ENCODE data around the gene GLCCI1. TPM values are rescaled to one million over a fixed set of nuclear protein-coding genes. Genes with fewer than 3 reads are reported as not detected.
"Not testable (repeated sequence)": the region's sequence is repeated elsewhere in the genome, so short reads cannot be mapped to it uniquely, and the experiment has no call there.

The GLCCI1 gene
- polyA plus RNA-seq, 2 of the 4 experiments (the other 2 are of a cell fraction) = 1.2 to 2.8 TPM

DNA sequence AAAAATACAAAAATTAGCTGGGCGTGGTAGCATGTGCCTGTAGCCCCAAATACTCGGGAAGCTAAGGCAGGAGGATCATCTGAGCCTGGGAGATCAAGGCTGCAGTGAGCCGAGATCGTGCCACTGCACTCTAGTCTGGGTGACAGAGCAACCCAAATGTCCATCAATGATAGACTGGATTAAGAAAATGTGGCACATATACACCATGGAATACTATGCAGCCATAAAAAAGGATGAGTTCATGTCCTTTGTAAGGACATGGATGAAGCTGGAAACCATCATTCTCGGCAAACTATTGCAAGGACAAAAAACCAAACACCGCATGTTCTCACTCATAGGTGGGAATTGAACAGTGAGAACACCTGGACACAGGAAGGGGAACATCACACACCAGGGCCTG, 26.8 kb downstream of the GLCCI1 start:
- POLR2A ChIA-PET; ATAC-seq; DNase-seq (ENCODE audit: low read depth in 1 of 2, low spot score in 1 of 2); H3K27ac ChIP-seq; CTCF ChIA-PET; H3K4me1 ChIP-seq; FAIRE-seq; H3K4me2 ChIP-seq; H3K4me3 ChIP-seq: not testable (repeated sequence)
- peaks cover 16% of the 10 kb centered on the region; the same call in 2 of the 3 replicates for H3K9me3 ChIP-seq
- WGBS (ENCODE audit: missing lambda C conversion rate) = 39% methylated on average over 6 of the region's 6 CpGs

DNA sequence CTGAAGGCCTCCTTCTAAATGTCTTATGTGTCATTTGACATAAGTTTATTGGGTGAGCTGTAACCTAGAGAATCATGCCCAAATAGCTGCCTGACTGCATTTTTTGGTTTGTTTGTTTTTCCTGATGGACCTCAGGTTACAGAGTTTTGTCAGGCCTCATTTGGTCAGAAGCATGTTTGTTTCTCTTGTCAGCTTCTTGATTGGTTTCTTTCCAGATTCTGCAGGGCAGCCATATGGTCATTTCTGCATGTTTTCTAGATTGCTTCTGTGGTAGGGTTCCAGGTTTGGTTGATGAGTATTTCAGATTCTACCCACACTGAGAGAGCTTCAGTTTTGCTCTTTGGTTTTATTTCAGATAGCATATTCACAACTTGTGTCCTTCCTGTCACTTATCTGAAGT, 28.0 kb downstream of the GLCCI1 start:
- H3K27ac ChIP-seq = no peak overlapping the region
- peaks cover 16% of the 10 kb centered on the region; the same call in 2 of the 3 replicates for H3K9me3 ChIP-seq
- no peak overlapping the region for H3K4me3 ChIP-seq
- no peak for DNase-seq (ENCODE audit: low read depth in 1 of 2, low spot score in 1 of 2)
- no peak for ATAC-seq
- TF ChIP-seq KDM1A (IDR thresholded peaks at IDR 0.05; ENCODE audit: low read depth) (no peak), FOSB (CRISPR knock-in tag; IDR thresholded peaks at IDR 0.05) (no peak), MYC (IDR thresholded peaks at IDR 0.05; ENCODE audit: borderline replicate concordance, low read length) (no peak), TP53 (CRISPR knock-in tag; IDR thresholded peaks at IDR 0.05) (no peak), CBX8 (IDR thresholded peaks at IDR 0.05) (no peak), EHF (CRISPR knock-in tag; IDR thresholded peaks at IDR 0.05) (no peak), TFCP2L1 (CRISPR knock-in tag; IDR thresholded peaks at IDR 0.05) (no peak), ZFP36 (IDR thresholded peaks at IDR 0.05; ENCODE audit: borderline replicate concordance, partially characterized antibody) (no peak), ZC3H11A (IDR thresholded peaks at IDR 0.05) (no peak)
- TF ChIP-seq, protein P1, sequence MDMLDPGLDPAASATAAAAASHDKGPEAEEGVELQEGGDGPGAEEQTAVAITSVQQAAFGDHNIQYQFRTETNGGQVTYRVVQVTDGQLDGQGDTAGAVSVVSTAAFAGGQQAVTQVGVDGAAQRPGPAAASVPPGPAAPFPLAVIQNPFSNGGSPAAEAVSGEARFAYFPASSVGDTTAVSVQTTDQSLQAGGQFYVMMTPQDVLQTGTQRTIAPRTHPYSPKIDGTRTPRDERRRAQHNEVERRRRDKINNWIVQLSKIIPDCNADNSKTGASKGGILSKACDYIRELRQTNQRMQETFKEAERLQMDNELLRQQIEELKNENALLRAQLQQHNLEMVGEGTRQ (IDR thresholded peaks at IDR 0.05) = no peak
- ChIA-PET CTCF (no interaction called here), POLR2A (no interaction called here)
- no peaks in the 10 kb centered on the region for H3K4me1 ChIP-seq
- H3K4me2 ChIP-seq = no peak overlapping the region
- FAIRE-seq = no peak

DNA sequence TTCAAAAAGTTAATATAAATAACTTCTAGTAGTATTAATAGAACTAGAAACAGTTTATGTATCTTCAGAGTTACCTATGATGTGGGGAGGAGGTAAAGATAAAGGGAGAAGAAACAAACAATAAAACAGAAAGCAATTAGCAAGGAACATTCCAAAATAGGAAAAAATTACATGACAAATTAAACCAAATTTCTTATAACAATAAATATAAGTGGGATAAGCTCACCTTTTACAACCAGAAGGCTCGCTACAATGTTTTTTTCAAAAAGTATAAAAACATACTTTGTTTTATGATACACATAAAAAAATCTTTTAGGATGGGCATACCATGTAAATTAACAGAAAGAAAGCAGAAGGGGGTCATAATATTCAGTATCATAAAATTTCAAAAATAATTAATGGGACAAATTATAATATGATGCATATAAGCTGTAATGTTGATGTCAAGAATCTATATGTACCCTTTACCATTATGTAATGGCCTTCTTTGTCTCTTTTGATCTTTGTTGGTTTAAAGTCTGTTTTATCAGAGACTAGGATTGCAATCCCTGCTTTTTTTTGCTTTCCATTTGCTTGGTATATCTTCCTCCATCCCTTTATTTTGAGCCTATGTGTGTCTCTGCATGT, 31.8 kb downstream of the GLCCI1 start:
- H3K4me2 ChIP-seq = no peak overlapping the region
- TF ChIP-seq FOSB (CRISPR knock-in tag; IDR thresholded peaks at IDR 0.05) (no peak), NFE2L2 (conservative IDR thresholded peaks at IDR 0.05; ENCODE audit: low read length) (no peak), EHMT2 (IDR thresholded peaks at IDR 0.05; ENCODE audit: low read depth) (no peak), ZFP36 (IDR thresholded peaks at IDR 0.05; ENCODE audit: borderline replicate concordance, partially characterized antibody) (no peak)
- ChIA-PET CTCF (no interaction called here), POLR2A (no interaction called here)
- H3K27ac ChIP-seq = no peak overlapping the region
- 41% methylated on average over 1 of the region's 1 CpG for WGBS (ENCODE audit: missing lambda C conversion rate)
- H3K4me1 ChIP-seq = no peaks in the 10 kb centered on the region
- DNase-seq (ENCODE audit: low read depth in 1 of 2, low spot score in 1 of 2) (no peak), FAIRE-seq (no peak), ATAC-seq (no peak)
- H3K4me3 ChIP-seq = no peak overlapping the region
- H3K9me3 ChIP-seq = no peaks in the 10 kb centered on the region

DNA sequence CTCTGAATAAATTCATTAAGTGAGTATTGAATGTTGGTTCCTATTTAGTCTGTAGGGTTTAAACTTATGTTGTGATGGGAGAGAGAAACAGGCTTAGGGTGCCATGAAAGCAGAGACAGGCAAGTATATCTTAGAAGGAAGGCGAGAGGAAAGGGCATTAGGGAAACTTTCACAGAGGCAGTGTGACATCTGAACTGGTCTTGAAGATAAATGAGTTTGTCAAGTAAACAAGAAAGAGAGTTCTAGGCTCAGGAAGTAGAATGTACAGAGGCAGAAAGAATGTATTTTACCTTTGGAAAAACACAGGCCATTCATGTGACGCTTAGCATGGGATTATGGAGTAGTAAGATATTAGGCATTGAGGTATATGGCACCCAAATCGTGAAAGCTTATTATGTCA, 34.5 kb downstream of the GLCCI1 start:
- Histone ChIP-seq H3K4me2 (no peak overlapping the region), H3K27ac (no peak overlapping the region), H3K4me3 (no peak overlapping the region), H3K9me3 (no peaks in the 10 kb centered on the region), H3K4me1 (no peaks in the 10 kb centered on the region)
- TF ChIP-seq RARB (CRISPR knock-in tag; IDR thresholded peaks at IDR 0.05) = no peak
- TF ChIP-seq PHF8 (IDR thresholded peaks at IDR 0.05; ENCODE audit: borderline replicate concordance, low read depth) = no peak
- TF ChIP-seq, protein P2, sequence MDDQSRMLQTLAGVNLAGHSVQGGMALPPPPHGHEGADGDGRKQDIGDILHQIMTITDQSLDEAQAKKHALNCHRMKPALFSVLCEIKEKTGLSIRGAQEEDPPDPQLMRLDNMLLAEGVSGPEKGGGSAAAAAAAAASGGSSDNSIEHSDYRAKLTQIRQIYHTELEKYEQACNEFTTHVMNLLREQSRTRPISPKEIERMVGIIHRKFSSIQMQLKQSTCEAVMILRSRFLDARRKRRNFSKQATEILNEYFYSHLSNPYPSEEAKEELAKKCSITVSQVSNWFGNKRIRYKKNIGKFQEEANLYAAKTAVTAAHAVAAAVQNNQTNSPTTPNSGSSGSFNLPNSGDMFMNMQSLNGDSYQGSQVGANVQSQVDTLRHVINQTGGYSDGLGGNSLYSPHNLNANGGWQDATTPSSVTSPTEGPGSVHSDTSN (IDR thresholded peaks at IDR 0.05) = no peak
- TF ChIP-seq, protein P3, sequence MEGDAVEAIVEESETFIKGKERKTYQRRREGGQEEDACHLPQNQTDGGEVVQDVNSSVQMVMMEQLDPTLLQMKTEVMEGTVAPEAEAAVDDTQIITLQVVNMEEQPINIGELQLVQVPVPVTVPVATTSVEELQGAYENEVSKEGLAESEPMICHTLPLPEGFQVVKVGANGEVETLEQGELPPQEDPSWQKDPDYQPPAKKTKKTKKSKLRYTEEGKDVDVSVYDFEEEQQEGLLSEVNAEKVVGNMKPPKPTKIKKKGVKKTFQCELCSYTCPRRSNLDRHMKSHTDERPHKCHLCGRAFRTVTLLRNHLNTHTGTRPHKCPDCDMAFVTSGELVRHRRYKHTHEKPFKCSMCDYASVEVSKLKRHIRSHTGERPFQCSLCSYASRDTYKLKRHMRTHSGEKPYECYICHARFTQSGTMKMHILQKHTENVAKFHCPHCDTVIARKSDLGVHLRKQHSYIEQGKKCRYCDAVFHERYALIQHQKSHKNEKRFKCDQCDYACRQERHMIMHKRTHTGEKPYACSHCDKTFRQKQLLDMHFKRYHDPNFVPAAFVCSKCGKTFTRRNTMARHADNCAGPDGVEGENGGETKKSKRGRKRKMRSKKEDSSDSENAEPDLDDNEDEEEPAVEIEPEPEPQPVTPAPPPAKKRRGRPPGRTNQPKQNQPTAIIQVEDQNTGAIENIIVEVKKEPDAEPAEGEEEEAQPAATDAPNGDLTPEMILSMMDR (IDR thresholded peaks at IDR 0.05) = no peak
- ATAC-seq (no peak), FAIRE-seq (no peak), DNase-seq (ENCODE audit: low read depth in 1 of 2, low spot score in 1 of 2) (no peak)
- CTCF ChIA-PET = no interaction called here
- POLR2A ChIA-PET = no interaction called here
- WGBS (ENCODE audit: missing lambda C conversion rate) = 64% methylated on average over 3 of the region's 3 CpGs
